Liver (tissue), 9 donors: Measurements from ENCODE around the gene TCHP. TPM values are rescaled to one million over a fixed set of nuclear protein-coding genes. Genes with fewer than 3 reads are reported as not detected.

Experiments
- DNase-seq: peaks from one replicate; pipeline ENCODE4 v3.0.0-alpha.2; 2017; ENCODE audit warnings: low spot score
- H3K27ac ChIP-seq, 2 donors: one replicate each; pipeline ENCODE4 v1.7.0; 2013; ENCODE audit warnings: inconsistent platforms in 2 of 2, low read length in 2 of 2, control low read depth in 1 of 2, low read depth in 1 of 2, mild to moderate bottlenecking in 1 of 2
- H3K27me3 ChIP-seq, 4 donors: one replicate each; pipeline versions ENCODE4 v1.6.1 to v1.7.0; 2013; ENCODE audit warnings: low read length in 3 of 4, inconsistent platforms in 1 of 4, mild to moderate bottlenecking in 1 of 4, moderate library complexity in 1 of 4; ENCODE audit not compliant: control insufficient read depth in 4 of 4, insufficient read depth in 4 of 4
- H3K36me3 ChIP-seq, 4 donors: one replicate each; pipeline versions ENCODE4 v1.6.1 to v1.7.0; 2013; ENCODE audit warnings: low read length in 3 of 4, mild to moderate bottlenecking in 3 of 4, low read depth in 1 of 4, moderate library complexity in 1 of 4; ENCODE audit not compliant: control insufficient read depth in 4 of 4, insufficient read depth in 3 of 4
- H3K4me1 ChIP-seq, 4 donors: one replicate each; pipeline versions ENCODE4 v1.6.1 to v1.7.0; 2013; ENCODE audit warnings: low read length in 3 of 4, mild to moderate bottlenecking in 3 of 4, moderate library complexity in 1 of 4; ENCODE audit not compliant: control insufficient read depth in 4 of 4, insufficient read depth in 4 of 4
- H3K4me3 ChIP-seq, 3 donors: one replicate each; pipeline versions ENCODE4 v1.6.1 to v1.7.0; 2013; ENCODE audit warnings: low read length in 3 of 3, control low read depth in 1 of 3, low read depth in 1 of 3, mild to moderate bottlenecking in 1 of 3
- H3K9ac ChIP-seq, 2 donors: one replicate each; pipeline ENCODE4 v1.7.0; 2013; ENCODE audit warnings: low read length in 2 of 2, mild to moderate bottlenecking in 2 of 2, moderate library complexity in 2 of 2, control low read depth in 1 of 2, low read depth in 1 of 2
- H3K9me3 ChIP-seq, 4 donors: one replicate each; pipeline versions ENCODE4 v1.6.1 to v1.7.0; 2013; ENCODE audit warnings: low read length in 3 of 4; ENCODE audit not compliant: control insufficient read depth in 4 of 4
- FOXA2 ChIP-seq: IDR thresholded peaks from 2 replicates; pipeline ENCODE4 v1.6.1; 2016; ENCODE audit warnings: antibody characterized with exemption
- JUND ChIP-seq, 2 donors: IDR thresholded peaks; 2 replicates each; pipeline ENCODE4 v1.6.1; 2016; ENCODE audit warnings: antibody characterized with exemption in 2 of 2
- RAD21 ChIP-seq, 2 donors: IDR thresholded peaks; 2 replicates each; pipeline ENCODE4 v1.6.1; 2016; ENCODE audit warnings: antibody characterized with exemption in 2 of 2, mild to moderate bottlenecking in 2 of 2
- RXRA ChIP-seq, 2 donors: IDR thresholded peaks; 2 replicates each; pipeline ENCODE4 v1.6.1; 2017 to 2018; ENCODE audit warnings: antibody characterized with exemption in 2 of 2, mild to moderate bottlenecking in 1 of 2
- TAF1 ChIP-seq: conservative IDR thresholded peaks from 2 replicates; pipeline ENCODE4 v1.6.1; 2016; ENCODE audit warnings: antibody characterized with exemption, mild to moderate bottlenecking
- WGBS: extraction: QIAGEN DNeasy Blood & Tissue Kit; methylation state at CpG from one replicate; pipeline ENCODE4 v1.1.7; 2013; 5-methylcytosine and 5-hydroxymethylcytosine counted together
- polyA plus RNA-seq, 2 donors: library from polyadenylated mRNA; stranded (reverse) in 1 of 2; unstranded in 1 of 2; fragments of 200-250 nt in 1 of 2; fragments of >200 nt in 1 of 2; fragmentation: Nextera tagmentation in 1 of 2; extraction: Ambion mirVana in 1 of 2; gene quantifications; one replicate each; pipeline versions ENCODE4 v1.2.1 to v1.2.3, GENCODE V29; 2013 to 2015
- total RNA-seq, 2 donors: library from RNA; depleted of rRNA; stranded (reverse); fragments of >200 nt; gene quantifications; one replicate each; pipeline ENCODE4 v1.2.3, GENCODE V29; 2014
- TF ChIP-seq, protein P1 (sequence below): IDR thresholded peaks from 2 replicates; pipeline ENCODE4 v1.6.1; 2016; ENCODE audit warnings: antibody characterized with exemption, mild to moderate bottlenecking
- TF ChIP-seq, protein P2 (sequence below): IDR thresholded peaks from 2 replicates; pipeline ENCODE4 v1.6.1; 2016; ENCODE audit warnings: antibody characterized with exemption
- TF ChIP-seq, protein P3 (sequence below): IDR thresholded peaks from 2 replicates; pipeline ENCODE4 v1.6.1; 2016; ENCODE audit warnings: antibody characterized with exemption
- donor health status: healthy.
- donor health status: healthy.
- donor health status: healthy.
- donor health status: healthy.
- donor health status: healthy.

Gene TCHP
- total and polyA plus RNA-seq, 4 donors = 5.0 to 9.8 (median 5.2) TPM

DNA sequence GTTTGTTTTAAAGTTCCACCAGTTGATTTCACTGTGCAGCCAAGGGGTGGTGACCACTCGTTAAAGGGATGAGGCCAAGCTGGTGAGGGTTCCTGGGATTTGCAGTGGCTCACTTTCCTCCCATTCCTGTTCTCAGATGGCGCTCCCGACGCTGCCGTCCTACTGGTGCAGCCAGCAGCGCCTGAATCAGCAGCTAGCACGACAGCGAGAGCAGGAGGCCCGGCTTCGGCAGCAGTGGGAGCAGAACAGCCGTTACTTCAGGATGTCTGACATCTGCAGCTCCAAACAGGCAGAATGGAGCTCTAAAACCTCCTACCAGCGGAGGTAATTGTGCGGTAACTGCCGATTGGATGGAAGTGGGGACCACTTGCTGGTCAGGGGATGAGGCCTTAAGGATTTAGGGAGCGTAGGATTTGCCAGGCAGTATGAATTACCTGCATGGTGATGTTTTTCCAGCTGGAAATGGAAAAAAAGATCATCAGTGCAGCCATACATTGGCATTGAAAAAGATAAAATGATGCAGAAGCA is 2.9 kb downstream of the TCHP start:
- no peak overlapping the region for H3K9ac ChIP-seq
- DNase-seq = no peak
- no peaks in the 10 kb centered on the region for H3K27me3 ChIP-seq
- H3K4me3 ChIP-seq = no peak overlapping the region
- H3K27ac ChIP-seq = no peak overlapping the region
- peaks cover 16 to 48% (median 28%) of the 10 kb centered on the region in 4 donors for H3K36me3 ChIP-seq
- H3K4me1 ChIP-seq = peaks cover 1 to 16% (median 10%) of the 10 kb centered on the region in 4 donors
- no peaks in the 10 kb centered on the region for H3K9me3 ChIP-seq
- TF ChIP-seq TAF1 (no peak), JUND (IDR thresholded peaks at IDR 0.05) (no peak), RXRA (IDR thresholded peaks at IDR 0.05) (no peak)
- 93% methylated on average over 15 of the region's 15 CpGs for WGBS

DNA sequence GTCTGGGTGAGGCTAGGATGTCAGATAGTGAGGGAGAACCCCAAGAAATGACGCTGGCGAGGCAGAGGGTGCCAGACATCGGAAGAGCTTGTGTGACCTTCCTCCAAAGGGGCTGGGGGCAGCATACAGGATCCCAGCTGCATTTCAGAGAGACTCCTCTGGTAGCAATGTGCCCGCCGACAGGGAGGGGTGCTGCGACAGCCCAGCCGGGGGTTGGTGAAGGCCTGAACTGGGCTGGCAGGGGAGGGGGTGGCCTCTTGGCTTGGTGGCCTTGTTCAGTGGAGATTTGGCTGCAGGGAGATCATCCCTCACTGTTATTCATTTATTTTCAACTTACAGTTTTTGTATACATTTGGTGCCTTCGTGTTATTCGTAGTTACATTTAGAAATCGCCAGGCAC is 5.2 kb downstream of the TCHP start:
- H3K36me3 ChIP-seq = peaks cover 16 to 56% (median 30%) of the 10 kb centered on the region in 4 donors

More for the DNA sequence above, 5.2 kb downstream of the TCHP start:
- no peaks in the 10 kb centered on the region for H3K27me3 ChIP-seq
- peaks cover 0 to 19% (median 12%) of the 10 kb centered on the region in 4 donors for H3K4me1 ChIP-seq
- no peaks in the 10 kb centered on the region for H3K9me3 ChIP-seq
- TF ChIP-seq, protein P1, sequence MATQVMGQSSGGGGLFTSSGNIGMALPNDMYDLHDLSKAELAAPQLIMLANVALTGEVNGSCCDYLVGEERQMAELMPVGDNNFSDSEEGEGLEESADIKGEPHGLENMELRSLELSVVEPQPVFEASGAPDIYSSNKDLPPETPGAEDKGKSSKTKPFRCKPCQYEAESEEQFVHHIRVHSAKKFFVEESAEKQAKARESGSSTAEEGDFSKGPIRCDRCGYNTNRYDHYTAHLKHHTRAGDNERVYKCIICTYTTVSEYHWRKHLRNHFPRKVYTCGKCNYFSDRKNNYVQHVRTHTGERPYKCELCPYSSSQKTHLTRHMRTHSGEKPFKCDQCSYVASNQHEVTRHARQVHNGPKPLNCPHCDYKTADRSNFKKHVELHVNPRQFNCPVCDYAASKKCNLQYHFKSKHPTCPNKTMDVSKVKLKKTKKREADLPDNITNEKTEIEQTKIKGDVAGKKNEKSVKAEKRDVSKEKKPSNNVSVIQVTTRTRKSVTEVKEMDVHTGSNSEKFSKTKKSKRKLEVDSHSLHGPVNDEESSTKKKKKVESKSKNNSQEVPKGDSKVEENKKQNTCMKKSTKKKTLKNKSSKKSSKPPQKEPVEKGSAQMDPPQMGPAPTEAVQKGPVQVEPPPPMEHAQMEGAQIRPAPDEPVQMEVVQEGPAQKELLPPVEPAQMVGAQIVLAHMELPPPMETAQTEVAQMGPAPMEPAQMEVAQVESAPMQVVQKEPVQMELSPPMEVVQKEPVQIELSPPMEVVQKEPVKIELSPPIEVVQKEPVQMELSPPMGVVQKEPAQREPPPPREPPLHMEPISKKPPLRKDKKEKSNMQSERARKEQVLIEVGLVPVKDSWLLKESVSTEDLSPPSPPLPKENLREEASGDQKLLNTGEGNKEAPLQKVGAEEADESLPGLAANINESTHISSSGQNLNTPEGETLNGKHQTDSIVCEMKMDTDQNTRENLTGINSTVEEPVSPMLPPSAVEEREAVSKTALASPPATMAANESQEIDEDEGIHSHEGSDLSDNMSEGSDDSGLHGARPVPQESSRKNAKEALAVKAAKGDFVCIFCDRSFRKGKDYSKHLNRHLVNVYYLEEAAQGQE = no peak
- TF ChIP-seq FOXA2 (no peak), RAD21 (IDR thresholded peaks at IDR 0.05) (no peak)
- TF ChIP-seq, protein P2, sequence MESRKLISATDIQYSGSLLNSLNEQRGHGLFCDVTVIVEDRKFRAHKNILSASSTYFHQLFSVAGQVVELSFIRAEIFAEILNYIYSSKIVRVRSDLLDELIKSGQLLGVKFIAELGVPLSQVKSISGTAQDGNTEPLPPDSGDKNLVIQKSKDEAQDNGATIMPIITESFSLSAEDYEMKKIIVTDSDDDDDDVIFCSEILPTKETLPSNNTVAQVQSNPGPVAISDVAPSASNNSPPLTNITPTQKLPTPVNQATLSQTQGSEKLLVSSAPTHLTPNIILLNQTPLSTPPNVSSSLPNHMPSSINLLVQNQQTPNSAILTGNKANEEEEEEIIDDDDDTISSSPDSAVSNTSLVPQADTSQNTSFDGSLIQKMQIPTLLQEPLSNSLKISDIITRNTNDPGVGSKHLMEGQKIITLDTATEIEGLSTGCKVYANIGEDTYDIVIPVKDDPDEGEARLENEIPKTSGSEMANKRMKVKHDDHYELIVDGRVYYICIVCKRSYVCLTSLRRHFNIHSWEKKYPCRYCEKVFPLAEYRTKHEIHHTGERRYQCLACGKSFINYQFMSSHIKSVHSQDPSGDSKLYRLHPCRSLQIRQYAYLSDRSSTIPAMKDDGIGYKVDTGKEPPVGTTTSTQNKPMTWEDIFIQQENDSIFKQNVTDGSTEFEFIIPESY = no peak
- TF ChIP-seq, protein P3, sequence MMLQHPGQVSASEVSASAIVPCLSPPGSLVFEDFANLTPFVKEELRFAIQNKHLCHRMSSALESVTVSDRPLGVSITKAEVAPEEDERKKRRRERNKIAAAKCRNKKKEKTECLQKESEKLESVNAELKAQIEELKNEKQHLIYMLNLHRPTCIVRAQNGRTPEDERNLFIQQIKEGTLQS = no peak
- no peak overlapping the region for H3K4me3 ChIP-seq
- 97% methylated on average over 10 of the region's 10 CpGs for WGBS
- H3K27ac ChIP-seq = no peak overlapping the region
- H3K9ac ChIP-seq = no peak overlapping the region
- no peak for DNase-seq
